Hematopoietic multipotent progenitor cell treated with erythropoietin and hydrocortisone succinate and interleukin-3 and kit ligand, for 15 days (in vitro differentiated cells): ENCODE measurements around the gene STARD10.

ENCODE experiments used
- DNase-seq: peaks from one replicate; pipeline ENCODE4 v3.0.0-alpha.2; 2015; ENCODE audit warnings: low spot score

Gene STARD10

DNA sequence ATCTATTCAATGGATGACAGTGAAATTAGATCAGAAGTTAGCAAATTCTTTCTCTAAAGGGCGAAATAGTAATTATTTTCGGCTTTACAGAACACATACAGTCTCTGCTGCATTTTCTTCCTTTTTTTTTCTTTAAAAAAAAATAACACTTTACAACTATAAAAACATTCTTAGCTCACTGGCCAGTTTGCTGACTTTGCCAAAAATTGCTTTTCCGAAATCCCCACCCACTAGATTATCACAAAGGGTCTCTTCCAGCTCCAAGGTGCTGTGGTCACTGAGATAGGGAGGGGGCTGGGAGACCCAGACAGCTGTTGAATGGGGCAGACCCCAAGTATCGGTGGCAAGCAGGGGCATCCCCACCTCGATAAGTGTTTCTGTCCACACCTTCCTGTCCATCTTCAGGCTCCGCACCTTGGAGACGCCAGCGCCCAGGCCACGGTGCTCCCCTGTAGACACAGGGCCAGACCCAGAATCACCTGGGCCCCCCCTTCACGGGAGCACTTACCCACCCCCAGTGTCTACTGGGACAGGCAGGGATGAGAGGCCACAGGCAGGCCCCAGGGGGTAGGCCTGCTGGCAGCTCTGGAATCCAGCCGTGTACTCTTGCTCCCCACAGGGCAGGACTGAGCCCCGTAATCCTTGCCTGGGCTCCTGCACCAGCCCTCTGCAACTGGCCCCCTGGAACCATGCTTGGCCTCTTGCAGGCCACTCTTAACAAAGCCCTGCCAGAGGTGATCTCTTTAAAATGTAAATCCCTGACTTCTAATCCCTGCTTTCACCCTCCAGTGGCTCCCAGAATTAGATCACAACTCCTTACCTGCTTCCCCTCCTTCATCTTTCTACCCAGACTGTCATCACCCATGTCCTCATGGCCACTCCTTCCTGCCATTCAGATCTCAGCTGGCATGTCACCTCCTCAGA, 88.1 kb downstream of the STARD10 start:
- no peak for DNase-seq

DNA sequence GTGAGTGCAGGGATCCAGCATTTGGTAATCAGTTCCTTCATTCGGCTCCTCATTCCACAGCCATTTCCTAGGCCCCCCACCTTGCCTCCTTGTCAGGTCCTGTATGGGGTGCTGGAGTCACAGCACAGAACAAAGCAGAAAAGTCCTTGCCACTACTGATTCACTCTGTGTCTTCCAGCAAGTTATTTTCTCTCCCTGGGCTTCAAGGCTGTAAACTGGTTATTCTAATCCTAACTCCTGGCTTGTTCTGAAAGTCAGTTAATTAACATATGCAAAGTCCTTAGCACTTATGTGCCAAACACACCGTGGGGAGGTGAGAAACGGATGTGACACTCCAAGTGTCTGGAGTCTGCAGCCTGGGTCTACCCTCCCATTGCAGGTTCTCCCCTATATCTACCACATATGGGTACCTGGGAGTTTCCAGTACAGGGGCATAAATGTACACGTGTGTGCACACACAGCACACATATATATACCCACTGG, 89.0 kb downstream of the STARD10 start:
- DNase-seq = no peak
